Common myeloid progenitor, CD34-positive (primary cell): ENCODE data around the gene UGT8.
"Not testable (repeated sequence)": the region's sequence is repeated elsewhere in the genome, so short reads cannot be mapped to it uniquely, and the experiment has no call there.

ENCODE experiments used
- CTCF ChIA-PET: fragments of 350-600 bp; sonication (Branson Sonifier 250); formaldehyde crosslinking; loops from one replicate; lab custom pipeline; 2021; ENCODE audit warnings: antibody characterized with exemption; lab: Charles Lee
- POLR2A ChIA-PET: fragments of 350-600 bp; sonication (Branson Sonifier 250); formaldehyde crosslinking; loops from one replicate; lab custom pipeline; 2021; ENCODE audit warnings: antibody characterized with exemption; lab: Charles Lee
- DNase-seq, 3 donors: peaks; one replicate each; pipeline versions ENCODE4 v3.0.0 to v3.0.0-alpha.2; 2013
- H3K27ac ChIP-seq, 2 experiments: 1 replicate in 1 of 2; 2 replicates in 1 of 2; pipeline ENCODE4 v1.7.0; 2013; ENCODE audit warnings: inconsistent platforms in 2 of 2, low read length in 2 of 2, mild to moderate bottlenecking in 2 of 2, low read depth in 1 of 2, moderate library complexity in 1 of 2; ENCODE audit not compliant: severe bottlenecking in 2 of 2, insufficient read depth in 1 of 2, poor library complexity in 1 of 2
- H3K27me3 ChIP-seq, 5 experiments: replicated peaks in 2 of 5; 1 replicate in 3 of 5; 2 replicates in 2 of 5; pipeline versions ENCODE4 v1.6.1 to v1.7.0; 2013; ENCODE audit warnings: low read length in 4 of 5, mild to moderate bottlenecking in 2 of 5, moderate library complexity in 2 of 5, inconsistent platforms in 1 of 5; ENCODE audit not compliant: insufficient read depth in 5 of 5, control insufficient read depth in 4 of 5
- H3K36me3 ChIP-seq, 4 experiments: 1 replicate in 2 of 4; 2 replicates in 2 of 4; pipeline versions ENCODE4 v1.6.1 to v1.7.0; 2013; ENCODE audit warnings: low read length in 3 of 4, control low read depth in 1 of 4, mild to moderate bottlenecking in 1 of 4; ENCODE audit not compliant: control insufficient read depth in 4 of 4, insufficient read depth in 4 of 4
- H3K4me1 ChIP-seq, 4 experiments: 1 replicate in 3 of 4; 2 replicates in 1 of 4; pipeline versions ENCODE4 v1.6.1 to v1.7.1; 2013; ENCODE audit warnings: low read length in 3 of 4, mild to moderate bottlenecking in 3 of 4, control low read depth in 1 of 4, inconsistent platforms in 1 of 4, moderate library complexity in 1 of 4; ENCODE audit not compliant: control insufficient read depth in 4 of 4, insufficient read depth in 4 of 4; ENCODE audit errors: control extremely low read depth in 1 of 4
- H3K4me3 ChIP-seq, 7 experiments: 1 replicate in 4 of 7; 2 replicates in 3 of 7; pipeline versions ENCODE4 v1.5.1 to v1.7.0; 2013; ENCODE audit warnings: mild to moderate bottlenecking in 7 of 7, low read length in 6 of 7, moderate library complexity in 6 of 7, inconsistent platforms in 2 of 7, low read depth in 2 of 7, control low read depth in 1 of 7; ENCODE audit not compliant: insufficient read depth in 4 of 7, control insufficient read depth in 1 of 7; ENCODE audit errors: extremely low read depth in 1 of 7
- H3K9me3 ChIP-seq, 5 experiments: 1 replicate in 4 of 5; 2 replicates in 1 of 5; pipeline versions ENCODE4 v1.6.1 to v1.7.1; 2013; ENCODE audit warnings: low read length in 4 of 5, mild to moderate bottlenecking in 2 of 5, inconsistent platforms in 1 of 5, low read depth in 1 of 5, moderate library complexity in 1 of 5; ENCODE audit not compliant: control insufficient read depth in 4 of 5, insufficient read depth in 2 of 5; ENCODE audit errors: control extremely low read depth in 1 of 5
- WGBS: methylation state at CpG from one replicate; pipeline ENCODE4 v1.1.5; 2013; ENCODE audit not compliant: insufficient coverage; 5-methylcytosine and 5-hydroxymethylcytosine counted together

The UGT8 gene

DNA sequence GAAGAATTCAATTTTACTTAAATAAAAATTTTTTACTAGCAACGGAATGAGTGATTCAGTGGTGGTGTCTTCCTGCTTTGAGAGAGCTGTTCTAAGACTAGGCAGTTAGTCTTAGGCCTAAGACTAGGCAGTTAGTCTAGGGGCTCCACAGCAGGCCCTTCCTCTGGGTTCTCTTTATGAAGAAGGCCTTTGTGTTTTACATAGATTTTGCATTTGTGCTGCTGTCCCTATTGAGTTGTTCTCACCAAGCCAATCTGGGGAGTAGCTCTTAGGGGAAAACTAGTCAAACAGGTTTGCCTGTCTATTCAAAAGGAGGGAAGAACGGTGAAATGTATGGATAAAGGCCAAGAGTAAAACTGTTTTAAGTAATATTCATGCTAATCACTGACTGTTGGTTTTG lies 7.6 kb downstream of the UGT8 start:
- H3K27ac ChIP-seq, result no peak overlapping the region
- H3K36me3 ChIP-seq, result no peaks in the 10 kb centered on the region
- POLR2A ChIA-PET, result no interaction called here
- no peaks in the 10 kb centered on the region for H3K4me1 ChIP-seq
- H3K4me3 ChIP-seq, result no peak overlapping the region
- CTCF ChIA-PET, result no interaction called here
- no peak for DNase-seq
- no peaks in the 10 kb centered on the region for H3K9me3 ChIP-seq
- peaks cover 0 to 21% (median 6%) of the 10 kb centered on the region in 5 experiments for H3K27me3 ChIP-seq
- WGBS, result 100% methylated on average over 1 of the region's 2 CpGs

- Histone ChIP-seq H3K36me3 (no peaks in the 10 kb centered on the region), H3K27me3 (peaks cover 0 to 14% (median 4%) of the 10 kb centered on the region in 5 experiments), H3K4me1 (no peaks in the 10 kb centered on the region), H3K9me3 (no peaks in the 10 kb centered on the region), H3K4me3 (no peak overlapping the region), H3K27ac (no peak overlapping the region)
- ChIA-PET CTCF (no interaction called here), POLR2A (no interaction called here)
- no peak for DNase-seq
These were observed 8.4 kb downstream of the UGT8 start for GRCh38 chr4:114607056-114607455.

DNA sequence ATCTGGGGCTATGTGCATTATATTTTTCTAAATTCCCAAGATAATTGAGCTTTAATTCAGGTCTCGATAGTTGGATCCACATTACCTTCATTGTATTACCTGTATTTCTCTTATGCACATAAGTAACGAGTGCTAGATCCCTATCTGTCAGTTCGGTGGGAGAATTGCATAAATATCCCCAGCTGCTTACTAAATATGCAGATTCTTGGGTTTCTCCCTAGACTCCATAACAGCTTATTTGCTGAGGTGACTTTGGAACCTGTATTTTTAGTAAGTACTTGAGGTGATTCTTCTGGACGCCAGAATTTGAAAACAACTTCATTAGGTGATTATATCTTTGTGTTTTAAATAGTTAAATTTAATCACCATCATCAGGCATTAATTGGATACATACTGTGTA lies 15.0 kb downstream of the UGT8 start:
- no peak for DNase-seq
- ChIA-PET CTCF (no interaction called here), POLR2A (no interaction called here)
- H3K9me3 ChIP-seq, result no peaks in the 10 kb centered on the region
- H3K27me3 ChIP-seq, result no peaks in the 10 kb centered on the region
- H3K36me3 ChIP-seq, result no peaks in the 10 kb centered on the region
- H3K4me1 ChIP-seq, result no peaks in the 10 kb centered on the region
- 100% methylated on average over 1 of the region's 4 CpGs for WGBS
- H3K27ac ChIP-seq, result no peak overlapping the region
- no peak overlapping the region for H3K4me3 ChIP-seq

DNA sequence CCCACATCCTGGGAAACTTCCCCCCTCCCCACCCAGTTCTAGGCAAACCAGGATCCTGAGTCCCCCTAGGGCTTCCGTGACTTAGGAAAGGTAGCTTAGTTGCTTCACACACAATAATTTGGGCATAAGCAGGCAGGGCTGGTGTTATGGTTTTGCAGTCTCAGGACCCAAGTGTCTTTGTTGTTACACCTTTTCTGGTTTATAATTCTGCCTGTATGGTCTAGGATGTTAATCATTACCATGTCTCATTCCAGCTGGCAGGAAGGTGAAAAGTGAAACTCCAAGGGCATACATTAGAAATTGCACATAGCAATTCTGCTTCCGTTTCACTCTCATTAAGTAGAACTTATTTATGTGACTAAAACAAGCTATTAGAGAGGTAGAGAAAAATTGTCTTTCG lies 16.8 kb downstream of the UGT8 start:
- CTCF ChIA-PET, result no interaction called here
- Histone ChIP-seq H3K9me3 (no peaks in the 10 kb centered on the region), H3K36me3 (no peaks in the 10 kb centered on the region), H3K27me3 (no peaks in the 10 kb centered on the region), H3K27ac (no peak overlapping the region), H3K4me1 (no peaks in the 10 kb centered on the region), H3K4me3 (no peak overlapping the region)
- no CpG with 5 or more reads among the region's 3 CpGs for WGBS
- no peak for DNase-seq
- POLR2A ChIA-PET, result no interaction called here

DNA sequence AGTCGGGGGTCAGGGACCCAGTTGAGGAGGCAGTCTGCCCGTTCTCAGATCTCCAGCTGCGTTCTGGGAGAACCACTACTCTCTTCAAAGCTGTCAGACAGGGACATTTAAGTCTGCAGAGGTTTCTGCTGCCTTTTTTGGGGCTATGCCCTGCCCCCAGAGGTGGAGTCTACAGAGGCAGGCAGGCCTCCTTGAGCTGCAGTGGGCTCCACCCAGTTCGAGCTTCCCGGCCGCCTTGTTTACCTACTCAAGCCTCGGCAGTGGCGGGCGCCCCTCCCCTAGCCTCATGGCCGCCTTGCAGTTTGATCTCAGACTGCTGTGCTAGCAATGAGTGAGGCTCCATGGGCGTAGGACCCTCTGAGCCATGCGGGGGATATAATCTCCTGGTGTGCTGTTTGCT lies 17.4 kb downstream of the UGT8 start:
- CTCF ChIA-PET, H3K36me3 ChIP-seq, POLR2A ChIA-PET, H3K27me3 ChIP-seq, H3K9me3 ChIP-seq, H3K4me3 ChIP-seq, H3K4me1 ChIP-seq, H3K27ac ChIP-seq, DNase-seq: not testable (repeated sequence)
- WGBS, result 98% methylated on average over 3 of the region's 12 CpGs

DNA sequence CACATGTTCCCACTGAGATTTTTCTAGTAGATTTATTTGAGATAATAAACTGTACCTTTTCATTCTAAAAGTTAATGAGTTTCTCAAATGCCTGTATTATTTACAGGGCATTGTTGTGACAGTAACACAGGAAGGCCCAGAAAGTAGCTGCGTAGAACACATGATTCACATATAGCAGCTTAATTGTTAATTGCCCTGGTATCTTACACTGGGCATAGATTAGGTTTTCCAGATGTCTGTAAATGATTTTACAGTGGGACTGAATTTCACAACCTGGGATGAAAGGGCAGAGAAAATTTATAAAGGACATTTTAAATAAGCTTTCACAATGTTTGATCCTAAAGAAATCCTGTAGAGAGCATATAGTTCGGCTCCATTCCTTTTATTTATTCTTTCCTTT lies 27.6 kb downstream of the UGT8 start:
- no peaks in the 10 kb centered on the region for H3K4me1 ChIP-seq

GRCh38 chr4:114636192-114636935 lies 37.8 kb downstream of the UGT8 start:
- WGBS, result 96% methylated on average over 2 of the region's 5 CpGs
- H3K9me3 ChIP-seq, result no peaks in the 10 kb centered on the region
- H3K27ac ChIP-seq, result no peak overlapping the region
- H3K4me1 ChIP-seq, result no peaks in the 10 kb centered on the region
- no peaks in the 10 kb centered on the region for H3K27me3 ChIP-seq
- ChIA-PET CTCF (no interaction called here), POLR2A (no interaction called here)
- H3K4me3 ChIP-seq, result no peak overlapping the region
- no peak for DNase-seq
- H3K36me3 ChIP-seq, result no peaks in the 10 kb centered on the region

More for the DNA sequence above, 27.6 kb downstream of the UGT8 start:
- ChIA-PET POLR2A (no interaction called here), CTCF (no interaction called here)
- no peaks in the 10 kb centered on the region for H3K36me3 ChIP-seq
- no peak overlapping the region for H3K4me3 ChIP-seq
- no peaks in the 10 kb centered on the region for H3K9me3 ChIP-seq
- H3K27ac ChIP-seq, result no peak overlapping the region
- 100% methylated on average over 1 of the region's 2 CpGs for WGBS
- no peaks in the 10 kb centered on the region for H3K27me3 ChIP-seq
- DNase-seq, result no peak
